NCI-H2107 (cell line): ENCODE data around the gene IPO4.
"Not testable (repeated sequence)": the region's sequence is repeated elsewhere in the genome, so short reads cannot be mapped to it uniquely, and the experiment has no call there.

ENCODE experiments used
- DNase-seq: peaks from one replicate; lab custom pipeline; 2025; lab: John Stamatoyannopoulos, UW

Gene IPO4, protein sequence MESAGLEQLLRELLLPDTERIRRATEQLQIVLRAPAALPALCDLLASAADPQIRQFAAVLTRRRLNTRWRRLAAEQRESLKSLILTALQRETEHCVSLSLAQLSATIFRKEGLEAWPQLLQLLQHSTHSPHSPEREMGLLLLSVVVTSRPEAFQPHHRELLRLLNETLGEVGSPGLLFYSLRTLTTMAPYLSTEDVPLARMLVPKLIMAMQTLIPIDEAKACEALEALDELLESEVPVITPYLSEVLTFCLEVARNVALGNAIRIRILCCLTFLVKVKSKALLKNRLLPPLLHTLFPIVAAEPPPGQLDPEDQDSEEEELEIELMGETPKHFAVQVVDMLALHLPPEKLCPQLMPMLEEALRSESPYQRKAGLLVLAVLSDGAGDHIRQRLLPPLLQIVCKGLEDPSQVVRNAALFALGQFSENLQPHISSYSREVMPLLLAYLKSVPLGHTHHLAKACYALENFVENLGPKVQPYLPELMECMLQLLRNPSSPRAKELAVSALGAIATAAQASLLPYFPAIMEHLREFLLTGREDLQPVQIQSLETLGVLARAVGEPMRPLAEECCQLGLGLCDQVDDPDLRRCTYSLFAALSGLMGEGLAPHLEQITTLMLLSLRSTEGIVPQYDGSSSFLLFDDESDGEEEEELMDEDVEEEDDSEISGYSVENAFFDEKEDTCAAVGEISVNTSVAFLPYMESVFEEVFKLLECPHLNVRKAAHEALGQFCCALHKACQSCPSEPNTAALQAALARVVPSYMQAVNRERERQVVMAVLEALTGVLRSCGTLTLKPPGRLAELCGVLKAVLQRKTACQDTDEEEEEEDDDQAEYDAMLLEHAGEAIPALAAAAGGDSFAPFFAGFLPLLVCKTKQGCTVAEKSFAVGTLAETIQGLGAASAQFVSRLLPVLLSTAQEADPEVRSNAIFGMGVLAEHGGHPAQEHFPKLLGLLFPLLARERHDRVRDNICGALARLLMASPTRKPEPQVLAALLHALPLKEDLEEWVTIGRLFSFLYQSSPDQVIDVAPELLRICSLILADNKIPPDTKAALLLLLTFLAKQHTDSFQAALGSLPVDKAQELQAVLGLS

DNA sequence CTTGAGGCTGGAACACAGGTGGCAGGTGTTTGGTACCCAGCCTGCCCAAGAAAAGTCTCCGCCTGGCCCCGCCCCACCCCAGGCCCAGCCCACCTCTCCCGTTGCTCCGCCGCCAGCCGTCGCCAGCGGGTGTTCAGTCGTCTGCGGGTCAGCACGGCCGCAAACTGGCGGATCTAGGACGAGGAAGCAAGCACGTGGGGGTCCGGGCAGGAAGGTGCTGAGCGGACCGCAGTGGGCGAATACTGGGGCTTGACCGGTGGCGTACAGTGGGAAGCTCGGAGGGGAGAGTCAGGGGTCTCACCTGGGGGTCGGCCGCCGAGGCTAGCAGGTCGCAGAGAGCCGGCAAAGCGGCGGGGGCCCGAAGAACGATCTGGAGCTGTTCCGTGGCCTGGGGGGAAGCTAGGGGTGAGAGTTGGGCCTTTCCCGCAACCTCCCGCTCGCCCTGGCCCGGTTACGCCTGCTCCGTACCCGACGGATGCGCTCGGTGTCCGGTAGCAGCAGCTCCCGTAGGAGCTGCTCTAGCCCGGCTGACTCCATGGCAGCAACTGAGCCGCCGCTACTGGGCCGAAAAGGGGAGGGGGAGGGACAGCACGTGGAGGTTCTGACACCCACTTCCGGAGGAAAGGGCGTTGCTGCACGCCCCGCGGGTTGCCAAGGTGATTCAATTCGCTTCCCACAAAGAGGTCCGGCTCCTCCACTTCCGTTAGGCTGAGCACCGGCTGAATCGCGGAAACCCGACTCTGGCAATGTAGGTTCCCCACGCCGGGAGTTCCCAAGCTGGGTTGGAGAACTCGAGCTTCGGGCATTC, at the start of gene IPO4:
IPO4 (minus strand) TSS at position 566 of the 808 bp plus-strand sequence; CDS start at position 537, 29 bp downstream.
- peak; percentile 98 for DNase-seq

DNA sequence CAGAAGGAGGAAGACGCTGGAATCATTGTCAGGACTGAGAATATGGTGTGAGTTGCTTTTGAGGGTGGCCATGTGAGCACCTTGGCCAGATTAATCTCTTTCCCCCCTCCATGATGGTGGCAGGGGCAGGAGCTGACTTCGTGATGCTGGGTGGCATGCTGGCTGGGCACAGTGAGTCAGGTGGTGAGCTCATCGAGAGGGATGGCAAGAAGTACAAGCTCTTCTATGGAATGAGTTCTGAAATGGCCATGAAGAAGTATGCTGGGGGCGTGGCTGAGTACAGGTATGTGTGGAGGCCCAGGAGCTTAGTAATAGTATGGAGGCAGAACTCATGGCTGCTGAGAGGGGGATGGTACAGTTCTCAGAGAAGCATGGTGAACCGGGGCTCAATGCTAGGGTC, 49.5 kb upstream of the IPO4 start:
- DNase-seq, result no peak

DNA sequence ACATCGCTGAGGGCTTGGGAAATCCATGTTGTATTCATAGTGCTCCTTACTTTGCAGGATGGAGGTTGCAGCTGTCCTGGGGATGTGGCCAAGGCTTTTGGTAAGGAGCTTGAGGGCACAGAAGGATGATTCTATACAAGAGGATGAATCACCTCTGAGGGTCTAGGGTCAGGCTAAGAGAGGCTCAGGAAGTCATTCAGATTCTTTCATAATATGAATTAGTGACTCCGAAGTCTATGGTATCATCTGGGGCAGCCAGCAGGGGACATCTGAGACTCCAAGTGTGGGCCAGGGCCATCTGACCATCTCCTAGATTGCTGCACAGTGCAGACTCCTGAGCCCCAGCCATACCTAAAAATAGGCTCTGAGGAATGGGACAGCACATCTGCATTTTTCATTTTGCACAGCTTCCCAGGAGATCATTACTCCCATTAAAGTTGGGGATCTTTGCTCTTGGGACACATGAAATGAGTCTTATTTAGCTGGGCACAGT, 48.9 kb upstream of the IPO4 start:
- no peak for DNase-seq

DNA sequence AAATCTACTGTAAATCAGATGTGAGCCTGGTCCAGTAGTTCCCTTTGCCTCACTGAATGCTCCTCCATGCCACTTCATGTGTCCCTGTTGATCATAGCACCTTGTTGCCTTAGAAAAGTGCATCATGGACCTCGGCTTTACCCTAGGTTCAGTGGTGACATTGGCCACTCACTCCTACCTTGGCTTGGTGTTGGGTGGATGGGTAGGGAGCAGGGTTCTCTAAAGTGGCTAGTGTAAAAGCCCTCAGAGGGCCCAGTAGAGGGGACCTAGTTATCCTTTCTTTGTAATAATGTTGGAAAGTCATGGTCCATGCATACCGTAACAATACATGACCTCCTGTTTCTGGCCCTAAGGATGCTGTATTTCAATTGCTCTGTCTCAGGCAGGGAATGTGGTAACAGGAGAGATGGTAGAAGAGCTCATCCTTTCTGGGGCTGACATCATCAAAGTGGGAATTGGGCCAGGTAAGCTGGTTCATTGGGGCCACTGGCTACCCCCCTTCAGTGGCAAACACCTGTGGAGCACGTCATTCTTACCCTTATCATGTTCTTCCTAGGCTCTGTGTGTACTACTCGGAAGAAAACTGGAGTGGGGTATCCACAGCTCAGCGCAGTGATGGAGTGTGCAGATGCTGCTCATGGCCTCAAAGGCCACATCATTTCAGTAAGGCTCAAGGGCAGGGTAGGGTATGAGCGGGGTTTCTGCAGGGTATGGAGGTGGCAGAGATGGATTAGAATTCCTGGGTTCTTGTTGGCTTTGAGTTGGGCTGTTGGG, 48.3 kb upstream of the IPO4 start:
- no peak for DNase-seq

DNA sequence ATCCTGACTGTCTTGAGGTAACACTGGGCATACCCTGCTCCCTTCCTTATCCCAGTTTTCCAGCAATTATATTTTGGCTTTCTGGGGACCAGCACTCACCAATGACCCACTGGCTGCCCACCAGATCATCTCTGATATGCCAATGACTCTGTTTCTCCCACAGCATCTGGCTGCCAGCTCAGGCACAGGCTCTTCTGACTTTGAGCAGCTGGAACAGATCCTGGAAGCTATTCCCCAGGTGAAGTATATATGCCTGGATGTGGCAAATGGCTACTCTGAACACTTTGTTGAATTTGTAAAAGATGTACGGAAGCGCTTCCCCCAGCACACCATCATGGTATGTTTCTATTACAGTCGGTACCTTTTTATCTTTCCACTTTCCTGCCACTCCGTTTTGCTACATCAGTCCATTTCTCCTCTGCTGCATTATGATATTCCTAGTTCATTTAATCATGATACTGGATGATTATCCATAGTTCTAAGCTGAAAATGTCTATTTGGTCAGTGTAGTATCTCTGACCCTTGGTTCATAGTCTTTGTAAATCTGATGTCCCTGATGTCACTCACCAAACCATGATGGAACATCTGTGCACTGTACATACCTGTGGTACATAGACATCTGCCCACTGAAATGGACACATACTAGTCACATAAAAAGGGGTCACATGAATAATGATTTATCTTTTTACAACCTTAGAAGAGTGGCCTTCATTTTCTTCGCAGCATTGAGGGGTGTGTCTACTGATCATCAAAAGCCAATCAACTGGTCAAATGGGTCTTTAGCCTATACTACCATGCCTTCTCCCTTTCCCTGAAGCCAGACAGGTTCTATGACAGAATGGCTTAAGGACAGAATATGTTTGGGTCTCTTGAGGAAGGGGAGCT, 47.4 kb upstream of the IPO4 start:
- no peak for DNase-seq

DNA sequence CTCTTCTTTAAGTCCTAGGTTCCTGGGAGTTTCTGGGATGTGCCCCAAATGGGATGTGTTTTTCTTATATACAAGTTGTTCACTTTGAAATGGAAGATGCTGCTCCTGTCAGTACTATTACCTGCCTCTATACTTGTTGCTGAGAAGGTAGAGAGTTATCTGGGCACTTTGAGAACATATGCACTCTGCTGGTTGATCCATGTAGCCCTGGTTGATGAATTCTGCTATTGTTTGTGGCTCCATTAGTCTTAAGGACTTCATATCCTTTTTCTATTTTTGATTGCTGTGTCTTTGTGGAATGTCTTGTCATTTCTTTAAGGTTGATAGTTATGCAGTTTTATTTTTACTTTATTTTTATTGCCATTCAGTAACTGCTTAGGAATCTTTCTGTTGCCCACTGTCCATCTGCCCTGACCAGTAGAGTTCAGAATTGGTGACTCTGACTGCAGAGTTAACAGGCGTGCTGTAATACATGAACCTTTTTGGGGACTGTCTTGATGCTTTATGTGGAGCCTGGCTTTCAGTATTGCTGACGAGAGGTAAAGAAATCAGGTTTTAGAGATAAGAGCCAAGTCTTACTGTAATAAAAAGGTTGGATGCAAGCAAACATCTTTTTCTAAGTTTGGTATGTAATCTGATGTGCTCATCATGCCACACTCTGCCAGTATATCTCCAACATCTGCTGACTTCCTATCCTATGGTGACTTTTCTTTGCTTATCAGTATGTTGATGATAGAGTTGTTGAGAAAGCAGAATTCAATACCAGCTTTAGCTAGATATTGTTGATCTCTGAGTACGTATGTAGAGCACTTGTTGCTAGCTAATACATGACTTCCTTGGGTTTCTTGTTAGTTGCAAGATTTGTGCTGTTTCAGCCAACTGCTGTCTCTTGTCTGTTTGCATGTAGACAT, 45.7 kb upstream of the IPO4 start:
- no peak for DNase-seq

DNA sequence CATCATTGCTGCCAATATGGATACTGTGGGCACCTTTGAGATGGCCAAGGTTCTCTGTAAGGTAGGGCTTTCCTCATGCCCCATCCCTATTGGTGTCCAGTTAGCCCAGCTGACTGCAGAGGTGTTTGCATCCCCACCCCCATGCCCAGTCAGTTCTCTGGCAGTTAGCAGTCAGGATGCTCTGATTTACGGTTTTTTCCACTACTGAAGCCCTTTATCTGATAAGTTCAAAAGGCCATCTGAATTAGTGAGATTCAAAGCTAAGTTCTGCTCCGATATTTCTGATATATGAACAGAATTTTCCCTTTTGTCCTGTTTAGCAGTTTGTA, 44.9 kb upstream of the IPO4 start:
- DNase-seq, result no peak

DNA sequence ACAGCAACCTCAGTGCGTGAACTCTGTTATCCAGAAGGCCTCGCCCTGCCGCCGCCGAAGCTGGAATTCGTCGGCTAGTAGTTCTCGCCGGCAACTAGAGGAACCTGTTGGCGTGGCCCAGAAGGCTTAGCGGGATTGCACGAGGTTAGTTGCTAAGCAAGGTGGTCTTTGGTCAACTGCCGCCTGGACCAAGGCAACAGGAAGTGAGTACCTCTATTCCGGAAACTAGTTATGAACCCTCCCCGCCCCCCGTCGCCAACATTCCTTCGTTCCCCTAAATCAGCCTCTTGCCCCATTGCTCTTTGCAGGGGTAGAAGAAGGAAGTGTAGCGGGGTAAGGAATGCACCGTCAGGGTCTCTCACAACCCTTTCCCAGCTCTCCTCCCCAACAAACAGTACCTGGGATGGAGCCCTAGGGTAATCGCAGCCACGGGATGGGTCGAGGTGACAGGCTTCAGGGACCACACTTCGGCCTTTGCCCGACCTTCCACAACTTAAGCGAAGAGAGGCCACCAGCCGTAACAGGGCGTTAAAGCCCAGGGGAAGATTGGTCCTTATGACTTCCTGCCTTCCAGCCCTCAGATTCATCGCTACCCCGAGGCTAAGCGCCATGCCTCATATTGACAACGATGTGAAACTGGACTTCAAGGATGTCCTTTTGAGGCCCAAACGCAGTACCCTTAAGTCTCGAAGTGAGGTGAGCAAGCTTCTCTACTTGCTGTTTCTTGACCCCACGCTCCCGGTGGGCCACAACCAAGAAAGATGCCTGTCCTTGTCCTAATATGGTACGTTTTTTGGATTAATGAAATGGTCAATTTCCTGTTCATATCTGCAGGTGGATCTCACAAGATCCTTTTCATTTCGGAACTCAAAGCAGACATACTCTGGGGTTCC, 44.3 kb upstream of the IPO4 start, which contains the start of gene GMPR2:
GMPR2 (plus strand) TSS at position 285 of the 893 bp plus-strand sequence; CDS start at position 610, 325 bp downstream.
- DNase-seq, result no peak

DNA sequence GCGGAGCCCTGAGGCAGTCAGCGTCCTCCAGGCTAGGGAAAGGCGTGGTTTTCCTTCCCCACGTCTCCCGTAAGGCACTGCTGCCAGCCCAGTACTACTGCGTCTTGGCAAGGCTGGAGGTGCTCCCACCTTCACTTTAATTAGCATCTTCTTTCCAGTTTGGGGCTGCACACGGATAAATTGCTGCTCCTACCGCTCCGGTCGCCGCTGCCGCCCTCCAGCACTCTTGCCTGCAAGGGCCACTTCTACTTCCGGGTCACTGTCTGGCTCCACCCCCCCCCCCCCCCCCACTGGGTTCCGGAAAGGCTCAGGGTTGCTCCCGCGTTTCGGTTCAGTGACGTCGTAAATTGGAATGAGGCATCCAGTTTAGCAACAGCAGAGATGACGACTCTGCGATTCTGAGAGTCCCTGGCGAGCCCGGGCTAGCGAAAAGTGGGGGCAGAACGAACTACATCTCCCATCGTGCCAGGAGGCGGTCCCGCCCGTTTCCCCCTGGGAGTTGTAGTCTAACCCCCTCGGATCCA, 43.6 kb upstream of the IPO4 start, which contains the start of gene NEDD8:
NEDD8 (minus strand) TSS at position 247 of the 524 bp plus-strand sequence; CDS start at position 147, 100 bp downstream.
- DNase-seq, result peak; percentile 70

DNA sequence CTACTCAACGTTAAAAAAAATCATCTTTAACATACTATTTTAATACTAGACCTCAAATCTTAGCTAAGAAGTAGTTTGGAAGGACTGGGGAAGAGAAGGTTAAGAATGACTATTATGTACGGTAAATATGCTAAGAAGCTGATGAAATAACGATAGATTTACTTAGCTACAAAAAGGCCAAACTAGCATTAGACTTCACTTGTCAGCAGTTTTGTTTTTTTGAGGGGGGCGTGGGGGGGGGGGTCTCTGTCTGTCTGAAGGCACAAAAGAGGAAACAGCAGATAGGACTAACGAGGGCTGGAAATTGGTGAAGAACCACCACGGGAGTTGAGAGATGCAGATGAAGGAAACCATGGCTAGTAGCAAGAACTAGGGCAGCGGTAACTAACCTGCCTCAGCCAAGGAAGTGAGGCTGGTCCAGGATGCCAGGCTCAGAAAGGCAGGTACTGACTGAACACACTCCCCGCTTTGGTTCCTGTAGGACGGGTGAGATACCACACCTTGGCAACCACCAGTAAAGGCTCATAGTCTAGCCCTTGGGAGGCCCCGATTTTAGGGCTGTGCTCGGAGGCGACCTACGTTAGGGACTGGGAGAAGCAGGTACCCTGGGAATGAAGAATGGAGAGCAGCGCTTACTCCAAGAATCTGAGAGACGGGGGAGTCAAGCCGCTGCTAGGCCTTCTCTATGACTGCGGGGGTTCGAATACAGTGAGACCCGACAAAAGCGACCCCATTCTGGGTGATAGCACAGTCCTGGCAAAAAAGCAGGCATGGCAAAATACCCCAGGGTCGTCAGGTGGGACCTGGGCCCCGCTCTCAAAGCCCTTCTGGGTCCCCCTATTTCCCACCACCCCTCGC, 42.9 kb upstream of the IPO4 start:
- DNase-seq, result no peak

DNA sequence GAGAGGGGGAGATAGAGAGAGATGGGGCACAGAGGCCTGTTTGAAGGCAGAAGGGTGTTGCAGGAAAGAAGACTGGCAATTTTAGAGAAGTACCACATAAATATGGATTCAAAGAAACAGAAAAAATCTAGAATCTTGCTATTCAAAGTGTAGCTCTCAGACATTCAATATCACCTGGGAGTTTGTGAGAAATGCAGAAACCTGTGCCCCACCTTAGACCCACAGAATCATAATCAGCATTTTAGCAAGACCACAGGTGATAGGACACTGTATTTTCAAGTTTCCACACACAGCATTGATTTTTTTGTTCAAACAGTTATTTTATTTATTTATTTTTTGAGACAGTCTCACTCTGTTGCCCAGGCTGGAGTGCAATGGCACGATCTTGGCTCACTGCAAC, 40.3 kb upstream of the IPO4 start:
- DNase-seq, result no peak

DNA sequence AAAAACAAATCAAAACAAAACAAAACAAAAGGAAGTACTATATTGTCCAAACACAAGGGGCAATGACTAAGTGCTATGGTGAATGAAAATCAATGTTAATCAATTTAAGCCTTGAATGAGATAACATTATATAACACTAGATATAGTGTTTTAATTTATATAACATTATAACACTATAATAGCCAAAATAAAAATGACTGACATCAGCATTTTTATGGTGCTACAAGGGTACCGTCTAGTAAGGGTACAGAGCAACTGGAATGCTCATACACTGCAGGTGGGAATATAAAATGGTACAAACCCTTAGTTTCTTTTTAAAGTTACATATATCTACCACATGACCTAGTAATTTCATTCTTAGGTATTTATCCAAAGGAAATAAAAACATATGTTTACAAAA, 37.9 kb upstream of the IPO4 start:
- DNase-seq, result no peak

DNA sequence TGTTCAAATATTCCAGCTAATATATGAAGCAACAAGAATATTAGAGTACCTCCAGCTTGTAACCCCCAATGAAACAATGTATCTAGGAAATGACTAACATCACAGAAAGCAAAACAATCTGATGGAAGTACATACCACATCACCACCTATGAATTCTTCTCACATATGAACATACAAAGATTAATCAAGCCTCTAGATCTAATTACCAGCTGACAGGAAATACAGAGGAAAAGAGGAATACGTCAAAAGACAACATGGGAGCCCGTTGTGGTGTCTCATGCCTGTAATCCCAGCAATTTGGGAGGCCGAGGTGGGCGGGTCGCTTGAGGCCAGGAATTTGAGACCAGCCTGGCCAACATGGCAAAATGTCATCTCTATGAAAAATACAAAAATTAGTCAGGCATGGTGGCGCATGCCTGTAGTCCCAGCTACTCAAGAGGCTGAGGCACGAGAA, 36.0 kb upstream of the IPO4 start:
- DNase-seq, result no peak

DNA sequence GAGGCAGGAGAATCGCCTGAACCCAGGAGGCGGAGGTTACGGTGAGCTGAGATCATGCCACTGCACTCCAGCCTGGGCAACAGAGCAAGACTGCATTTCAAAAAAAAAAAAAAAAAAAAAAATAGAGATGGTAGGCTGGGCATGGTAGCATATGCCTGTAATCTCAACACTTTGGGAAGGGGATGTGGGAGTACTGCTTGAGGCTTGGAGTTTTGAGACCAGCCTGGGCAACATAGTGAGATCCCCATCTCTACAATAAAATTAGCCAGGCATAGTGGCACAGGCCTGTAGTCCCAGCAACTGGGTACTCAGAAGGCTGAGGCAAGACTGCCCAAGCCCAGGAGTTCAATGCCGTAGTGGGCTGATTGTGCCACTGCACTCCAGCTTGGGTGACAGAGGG, 34.4 kb upstream of the IPO4 start:
- not testable (repeated sequence) for DNase-seq

DNA sequence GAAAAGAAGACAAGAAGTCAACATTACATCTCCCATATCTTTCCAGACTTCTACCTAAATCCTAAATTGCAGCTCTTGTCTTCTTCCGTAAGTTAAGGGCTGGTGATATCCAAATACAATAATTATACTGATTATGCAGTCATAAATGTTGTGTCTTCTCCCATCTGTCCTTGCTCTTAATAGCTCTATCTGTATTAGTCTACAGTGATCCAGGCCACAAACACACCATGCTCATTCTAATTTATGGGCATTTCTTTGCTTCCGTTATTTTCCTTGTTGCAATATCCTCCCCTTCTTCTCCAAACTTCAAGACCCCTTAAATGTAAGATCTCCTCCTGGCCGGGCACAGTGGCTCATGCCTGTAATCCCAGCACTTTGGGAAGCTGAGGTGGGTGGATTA, 30.9 kb upstream of the IPO4 start:
- DNase-seq, result no peak

DNA sequence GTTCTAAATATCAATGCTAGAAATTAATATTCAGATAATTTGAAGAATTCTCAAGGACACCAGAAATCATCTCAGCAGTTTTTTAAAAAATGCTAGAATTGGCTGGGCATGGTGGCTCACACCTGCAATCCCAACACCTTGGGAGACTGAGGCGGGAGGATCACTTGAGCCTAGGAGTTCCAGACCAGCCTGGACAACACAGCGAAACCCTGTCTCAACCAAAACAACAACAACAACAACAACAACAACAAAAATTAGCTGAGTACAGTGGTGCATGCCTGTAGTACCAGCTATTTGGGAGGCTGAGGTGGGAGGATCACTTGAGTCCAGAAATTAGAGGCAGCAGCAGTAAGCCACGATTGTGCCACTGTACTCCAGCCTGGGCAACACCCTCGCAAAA, 30.5 kb upstream of the IPO4 start:
- no peak for DNase-seq
